ENCODE measurements around the gene RMRP.
"Not testable (repeated sequence)": the region's sequence is repeated elsewhere in the genome, so short reads cannot be mapped to it uniquely, and the experiment has no call there.

RMRP gene

GRCh38 chr9:35664531-35665470 lies 7.0 kb upstream of the RMRP start, which contains the start of gene ARHGEF39:
TSS of gene ARHGEF39 (minus strand) at chr9:35665195. CDS start at chr9:35665169, 26 bp downstream.
- DNase-seq (ENCODE audit: low read depth) = no peak

- no peak for DNase-seq (ENCODE audit: low read depth)
Observed at GRCh38 chr9:35662437-35662836, 4.6 kb upstream of the RMRP start.

- no peak for DNase-seq (ENCODE audit: low read depth)
Observed at GRCh38 chr9:35661756-35662350, 4.0 kb upstream of the RMRP start.

- no peak for DNase-seq (ENCODE audit: low read depth)
Observed at GRCh38 chr9:35660966-35661415, 3.2 kb upstream of the RMRP start.

- no peak for DNase-seq (ENCODE audit: low read depth)
Observed at GRCh38 chr9:35659340-35659739, 1.5 kb upstream of the RMRP start.

GRCh38 chr9:35658968-35659220 lies 1.1 kb upstream of the RMRP start:
- no peak for DNase-seq (ENCODE audit: low read depth)

- DNase-seq (ENCODE audit: low read depth) = peak; percentile 75
Observed at GRCh38 chr9:35658137-35658967, 533 bp upstream of the RMRP start, which contains the start of gene CCDC107. TSS of gene CCDC107 (plus strand) at chr9:35658292. CDS start at chr9:35658380, 88 bp downstream.

- DNase-seq (ENCODE audit: low read depth) = no peak
Observed at GRCh38 chr9:35656831-35657545, 831 bp downstream of the RMRP start.

- no peak for DNase-seq (ENCODE audit: low read depth)
Observed at GRCh38 chr9:35656348-35656747, 1.5 kb downstream of the RMRP start.

- no peak for DNase-seq (ENCODE audit: low read depth)
Observed at GRCh38 chr9:35653611-35654010, 4.2 kb downstream of the RMRP start.

- no peak for DNase-seq (ENCODE audit: low read depth)
Observed at GRCh38 chr9:35652829-35653209, 5.0 kb downstream of the RMRP start.

- DNase-seq (ENCODE audit: low read depth) = no peak
Observed at GRCh38 chr9:35651956-35652828, 5.6 kb downstream of the RMRP start.

- DNase-seq (ENCODE audit: low read depth) = no peak
Observed at GRCh38 chr9:35650341-35651158, 7.3 kb downstream of the RMRP start, which contains the start of gene SIT1. TSS of gene SIT1 (minus strand) at chr9:35650931. CDS start at chr9:35650853, 78 bp downstream.

- no peak for DNase-seq (ENCODE audit: low read depth)
Observed at GRCh38 chr9:35649431-35650340, 8.1 kb downstream of the RMRP start.

GRCh38 chr9:35646533-35647265 lies 11.1 kb downstream of the RMRP start:
- DNase-seq (ENCODE audit: low read depth) = peak; percentile 77

GRCh38 chr9:35646153-35646532 lies 11.7 kb downstream of the RMRP start:
- DNase-seq (ENCODE audit: low read depth) = no peak

- not testable (repeated sequence) for DNase-seq (ENCODE audit: low read depth)
Observed at GRCh38 chr9:35645736-35646135, 12.1 kb downstream of the RMRP start.

GRCh38 chr9:35643046-35643445 lies 14.8 kb downstream of the RMRP start:
- DNase-seq (ENCODE audit: low read depth) = no peak

Measured in fibroblast of the conjunctiva (primary cell).